GM06990 (cell line): ENCODE results near the gene RPS6KB2.

Experiments used
- DNase-seq: peaks from one replicate; pipeline ENCODE4 v3.0.0-alpha.2; 2011; ENCODE audit not compliant: insufficient read length; ENCODE audit errors: extremely low read depth
- H3K27me3 ChIP-seq: replicated peaks from 2 replicates; pipeline ENCODE4 v1.6.0; 2011; ENCODE audit warnings: low read length; ENCODE audit not compliant: control insufficient read depth, insufficient read depth
- H3K36me3 ChIP-seq: 2 replicates; pipeline ENCODE4 v1.5.1; 2011; ENCODE audit warnings: low read length; ENCODE audit not compliant: control insufficient read depth, insufficient read depth
- H3K4me3 ChIP-seq: replicated peaks from 2 replicates; pipeline ENCODE4 v1.5.1; 2011; ENCODE audit warnings: low read depth, mild to moderate bottlenecking, control low read depth, low read length
- CTCF ChIP-seq: IDR thresholded peaks from 2 replicates; pipeline ENCODE4 v1.5.1; 2011; ENCODE audit warnings: low read length, control low read depth, mild to moderate bottlenecking, inconsistent platforms; ENCODE audit not compliant: insufficient read depth, poor library complexity, severe bottlenecking

RPS6KB2 gene

GRCh38 chr11:67442504-67443404, 14.5 kb downstream of the RPS6KB2 start:
- Histone ChIP-seq H3K27me3 (no peaks in the 10 kb centered on the region), H3K36me3 (peaks cover 3% of the 10 kb centered on the region; the same call in 1 of the 2 replicates), H3K4me3 (peak overlapping the region; percentile 53)
- no peak for TF ChIP-seq CTCF
- DNase-seq = no peak

GRCh38 chr11:67445515-67445914, 17.2 kb downstream of the RPS6KB2 start:
- Histone ChIP-seq H3K4me3 (no peak overlapping the region), H3K27me3 (no peaks in the 10 kb centered on the region), H3K36me3 (no peaks in the 10 kb centered on the region)
- TF ChIP-seq CTCF = no peak
- DNase-seq = no peak

- Histone ChIP-seq H3K4me3 (no peak overlapping the region), H3K27me3 (no peaks in the 10 kb centered on the region), H3K36me3 (no peaks in the 10 kb centered on the region)
- DNase-seq = no peak
- no peak for TF ChIP-seq CTCF
Measured at GRCh38 chr11:67448220-67448609, 19.9 kb downstream of the RPS6KB2 start.

- Histone ChIP-seq H3K36me3 (no peaks in the 10 kb centered on the region), H3K4me3 (no peak overlapping the region), H3K27me3 (no peaks in the 10 kb centered on the region)
- no peak for DNase-seq
- TF ChIP-seq CTCF = no peak
Measured at GRCh38 chr11:67449116-67449844, 21.0 kb downstream of the RPS6KB2 start.

- no peak for TF ChIP-seq CTCF
- Histone ChIP-seq H3K27me3 (no peaks in the 10 kb centered on the region), H3K36me3 (no peaks in the 10 kb centered on the region), H3K4me3 (no peak overlapping the region)
- no peak for DNase-seq
Measured at GRCh38 chr11:67450796-67451657, 22.7 kb downstream of the RPS6KB2 start.
